Chondrocyte (in vitro differentiated cells): ENCODE measurements around the gene CREBRF. TPM values are rescaled to one million over a fixed set of nuclear protein-coding genes. Genes with fewer than 3 reads are reported as not detected.
"Not testable (repeated sequence)": the region's sequence is repeated elsewhere in the genome, so short reads cannot be mapped to it uniquely, and the experiment has no call there.

Experiments used
- DNase-seq: peaks from one replicate; pipeline ENCODE4 v3.0.0; 2021; ENCODE audit warnings: mixed read lengths, low spot score
- H3K27ac Mint-ChIP-seq: one replicate; pipeline ENCODE4 v1.8.0; 2021; ENCODE audit warnings: mild to moderate bottlenecking, moderate library complexity, mixed read lengths; ENCODE audit not compliant: unreplicated experiment
- H3K27me3 Mint-ChIP-seq: 2 replicates; pipeline ENCODE4 v1.8.0; 2021; ENCODE audit warnings: low read depth, mixed read lengths
- H3K36me3 Mint-ChIP-seq: 2 replicates; pipeline ENCODE4 v1.8.0; 2021; ENCODE audit warnings: low read depth, mixed read lengths
- H3K4me1 Mint-ChIP-seq: 2 replicates; pipeline ENCODE4 v1.8.0; 2021; ENCODE audit warnings: low read depth, mild to moderate bottlenecking, mixed read lengths
- H3K4me3 Mint-ChIP-seq: one replicate; pipeline ENCODE4 v1.8.0; 2021; ENCODE audit warnings: mild to moderate bottlenecking, moderate library complexity, mixed read lengths; ENCODE audit not compliant: unreplicated experiment
- H3K9me3 Mint-ChIP-seq: 2 replicates; pipeline ENCODE4 v1.8.0; 2021; ENCODE audit warnings: low read depth, mixed read lengths
- total RNA-seq: library from RNA; stranded (reverse); gene quantifications from 3 replicates; pipeline ENCODE4 v1.2.1, GENCODE V29; 2021
- TF ChIP-seq, protein P1 (sequence below): fragments of 200-600 bp; sonication (generic); IDR thresholded peaks from 2 replicates; pipeline ENCODE4 v1.5.0; 2021; ENCODE audit warnings: antibody characterized with exemption, mild to moderate bottlenecking, moderate library complexity

CREBRF gene
- total RNA-seq, 1 donor from 2014 or later: 14.7 TPM

DNA sequence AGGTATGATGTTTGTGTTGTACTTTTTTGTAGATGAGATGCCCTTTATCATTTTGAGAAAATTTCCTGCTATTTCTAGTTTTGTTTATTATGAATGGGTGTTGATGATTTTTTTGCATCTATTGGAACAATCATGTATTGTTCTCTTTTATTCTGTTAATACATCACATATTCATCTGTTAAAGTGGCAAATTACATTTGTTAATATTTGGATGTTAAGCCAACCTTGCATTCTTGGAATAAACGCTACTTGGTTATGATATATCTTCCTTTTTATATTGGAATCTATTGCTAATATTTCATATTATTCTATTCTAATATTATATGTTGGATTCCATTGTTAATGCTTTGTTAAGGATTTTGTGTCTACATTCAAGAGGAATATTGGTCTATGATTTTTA lies 63.6 kb downstream of the CREBRF start:
- no peak overlapping the region for H3K4me3 Mint-ChIP-seq
- H3K4me1 Mint-ChIP-seq: no peaks in the 10 kb centered on the region

DNA sequence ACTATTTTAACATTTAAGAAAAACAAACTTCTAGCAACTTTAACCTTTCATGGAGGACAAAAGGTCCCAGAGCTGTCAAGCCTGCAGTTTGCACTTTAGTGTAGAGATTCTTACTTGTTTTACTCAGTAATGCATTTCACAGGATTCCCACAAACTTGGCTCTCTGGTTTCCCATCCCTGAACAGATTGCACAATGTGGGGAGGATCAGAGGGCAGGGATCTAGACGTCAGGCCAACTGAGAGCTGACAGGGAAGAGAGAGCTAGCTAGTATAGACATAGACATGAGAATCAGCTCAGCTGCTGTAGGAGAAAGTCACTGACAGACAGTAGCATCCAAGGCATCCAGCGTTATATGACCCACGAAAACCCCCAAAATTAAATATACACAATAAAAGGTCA lies 67.3 kb downstream of the CREBRF start:
- no peaks in the 10 kb centered on the region for H3K27me3 Mint-ChIP-seq
- no peak for DNase-seq
- peaks cover 11% of the 10 kb centered on the region for H3K36me3 Mint-ChIP-seq
- no peak overlapping the region for H3K27ac Mint-ChIP-seq
- H3K4me3 Mint-ChIP-seq: no peak overlapping the region
- H3K4me1 Mint-ChIP-seq: no peaks in the 10 kb centered on the region
- H3K9me3 Mint-ChIP-seq: peaks cover 7% of the 10 kb centered on the region
- TF ChIP-seq, protein P1, sequence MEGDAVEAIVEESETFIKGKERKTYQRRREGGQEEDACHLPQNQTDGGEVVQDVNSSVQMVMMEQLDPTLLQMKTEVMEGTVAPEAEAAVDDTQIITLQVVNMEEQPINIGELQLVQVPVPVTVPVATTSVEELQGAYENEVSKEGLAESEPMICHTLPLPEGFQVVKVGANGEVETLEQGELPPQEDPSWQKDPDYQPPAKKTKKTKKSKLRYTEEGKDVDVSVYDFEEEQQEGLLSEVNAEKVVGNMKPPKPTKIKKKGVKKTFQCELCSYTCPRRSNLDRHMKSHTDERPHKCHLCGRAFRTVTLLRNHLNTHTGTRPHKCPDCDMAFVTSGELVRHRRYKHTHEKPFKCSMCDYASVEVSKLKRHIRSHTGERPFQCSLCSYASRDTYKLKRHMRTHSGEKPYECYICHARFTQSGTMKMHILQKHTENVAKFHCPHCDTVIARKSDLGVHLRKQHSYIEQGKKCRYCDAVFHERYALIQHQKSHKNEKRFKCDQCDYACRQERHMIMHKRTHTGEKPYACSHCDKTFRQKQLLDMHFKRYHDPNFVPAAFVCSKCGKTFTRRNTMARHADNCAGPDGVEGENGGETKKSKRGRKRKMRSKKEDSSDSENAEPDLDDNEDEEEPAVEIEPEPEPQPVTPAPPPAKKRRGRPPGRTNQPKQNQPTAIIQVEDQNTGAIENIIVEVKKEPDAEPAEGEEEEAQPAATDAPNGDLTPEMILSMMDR: no peak

More for the DNA sequence above, 63.6 kb downstream of the CREBRF start:
- TF ChIP-seq, protein P1: no peak
- Mint-ChIP-seq H3K27ac (no peak overlapping the region), H3K9me3 (peaks cover 7% of the 10 kb centered on the region), H3K36me3 (peaks cover 13% of the 10 kb centered on the region), H3K27me3 (no peaks in the 10 kb centered on the region)
- DNase-seq: no peak

DNA sequence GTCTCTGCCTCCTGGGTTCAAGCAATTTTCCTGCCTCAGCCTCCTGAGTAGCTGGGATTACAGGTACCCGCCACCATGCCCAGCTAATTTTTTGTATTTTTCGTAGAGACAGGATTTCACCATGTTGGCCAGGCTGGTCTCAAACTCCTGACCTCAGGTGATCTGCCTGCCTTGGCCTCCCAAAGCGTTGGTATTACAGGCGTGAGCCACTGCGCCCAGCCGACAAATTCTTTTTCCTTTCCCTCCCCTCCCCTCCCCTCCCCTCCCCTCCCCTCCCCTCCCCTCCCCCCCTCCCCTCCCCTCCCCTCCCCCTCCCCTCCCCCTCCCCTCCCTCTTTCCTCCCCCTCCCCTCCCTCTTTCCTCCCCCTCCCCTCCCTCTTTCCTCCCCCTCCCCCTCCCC lies 76.0 kb downstream of the CREBRF start:
- not testable (repeated sequence) for H3K27me3 Mint-ChIP-seq, H3K4me3 Mint-ChIP-seq

DNA sequence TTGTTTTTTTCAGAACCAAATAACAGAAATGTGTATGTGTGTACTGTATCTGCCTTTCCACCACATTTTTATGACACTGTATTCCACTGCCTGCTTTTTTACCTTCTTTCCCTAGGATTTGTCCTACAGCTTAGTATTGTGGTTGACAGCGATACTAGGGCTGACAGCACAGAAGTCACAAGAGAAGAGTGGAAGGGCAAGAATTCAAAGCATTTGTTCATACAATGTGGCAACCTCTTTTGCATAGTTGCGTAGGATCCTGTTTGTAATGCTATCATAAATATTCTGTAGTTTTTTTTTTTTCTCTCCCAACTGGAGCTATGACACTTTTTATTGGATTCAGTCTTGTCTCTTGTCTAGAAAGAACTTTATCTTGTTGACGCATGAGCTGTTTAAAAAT lies 82.6 kb downstream of the CREBRF start:
- Mint-ChIP-seq H3K27ac (no peak overlapping the region), H3K9me3 (no peaks in the 10 kb centered on the region), H3K4me3 (no peak overlapping the region), H3K4me1 (no peaks in the 10 kb centered on the region), H3K27me3 (no peaks in the 10 kb centered on the region), H3K36me3 (peaks cover 1% of the 10 kb centered on the region)
- DNase-seq: no peak
- TF ChIP-seq, protein P1: no peak

More for the DNA sequence above, 76.0 kb downstream of the CREBRF start:
- H3K36me3 Mint-ChIP-seq: peaks cover 12% of the 10 kb centered on the region
- not testable (repeated sequence) for H3K27ac Mint-ChIP-seq, H3K4me1 Mint-ChIP-seq, DNase-seq, H3K9me3 Mint-ChIP-seq

DNA sequence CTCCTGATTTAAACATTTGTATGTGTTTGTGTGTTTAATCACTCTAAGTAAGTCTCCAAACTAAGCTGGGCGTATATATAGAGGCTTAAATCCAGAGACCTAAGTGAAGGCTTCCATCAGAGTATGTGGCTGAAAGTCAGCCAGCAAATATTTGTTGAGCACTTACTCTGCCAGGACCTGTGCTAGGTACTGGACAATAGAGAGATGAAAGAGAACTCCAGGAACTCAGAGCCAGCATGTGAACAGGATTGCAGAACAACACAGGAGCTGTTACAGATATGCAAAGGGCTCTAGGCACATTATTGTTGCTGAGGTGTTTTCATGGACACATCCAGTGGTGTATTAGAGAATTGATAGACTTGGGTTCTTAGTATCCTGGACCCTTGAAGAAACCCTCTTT lies 83.5 kb downstream of the CREBRF start:
- H3K27ac Mint-ChIP-seq: no peak overlapping the region
- H3K36me3 Mint-ChIP-seq: peaks cover 1% of the 10 kb centered on the region
- H3K27me3 Mint-ChIP-seq: no peaks in the 10 kb centered on the region
- no peaks in the 10 kb centered on the region for H3K4me1 Mint-ChIP-seq
- no peak overlapping the region for H3K4me3 Mint-ChIP-seq
- no peak for DNase-seq
- TF ChIP-seq, protein P1: no peak
- no peaks in the 10 kb centered on the region for H3K9me3 Mint-ChIP-seq

DNA sequence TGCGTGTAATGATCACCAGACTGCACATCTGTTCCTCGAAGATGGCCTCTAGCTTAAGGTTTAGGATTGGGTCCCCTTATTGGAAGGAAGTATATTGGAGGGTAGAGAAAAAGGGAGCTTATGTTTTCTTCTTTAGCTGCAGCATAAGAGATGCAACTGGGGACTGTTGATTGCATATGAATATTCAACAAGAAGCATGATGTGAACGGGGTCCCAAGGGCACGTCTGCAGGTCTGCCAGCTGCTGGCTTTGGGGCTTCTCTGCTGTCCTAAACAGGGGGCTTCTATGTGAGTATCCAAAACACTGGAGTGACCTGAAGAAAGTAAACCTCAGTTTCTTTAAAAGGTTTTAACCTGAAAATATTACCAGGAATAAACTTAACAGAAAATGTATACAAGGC lies 84.6 kb downstream of the CREBRF start:
- H3K27ac Mint-ChIP-seq: no peak overlapping the region
- DNase-seq: no peak
- H3K9me3 Mint-ChIP-seq: no peaks in the 10 kb centered on the region
- TF ChIP-seq, protein P1: no peak
- peaks cover 3% of the 10 kb centered on the region for H3K36me3 Mint-ChIP-seq
- H3K4me3 Mint-ChIP-seq: no peak overlapping the region
- H3K4me1 Mint-ChIP-seq: peaks cover 8% of the 10 kb centered on the region
- no peaks in the 10 kb centered on the region for H3K27me3 Mint-ChIP-seq
